Forelimb muscle (tissue), 1 donor: ENCODE measurements around the gene SHBG. TPM values are rescaled to one million over a fixed set of nuclear protein-coding genes. Genes with fewer than 3 reads are reported as not detected.

Source experiments
- DNase-seq: peaks from one replicate; pipeline ENCODE4 v3.0.0-alpha.2; 2013; ENCODE audit warnings: low read depth
- polyA plus RNA-seq: library from polyadenylated mRNA; unstranded; fragments of 120-200 nt; gene quantifications from one replicate; pipeline ENCODE4 v1.2.1, GENCODE V29; 2013; ENCODE audit not compliant: insufficient read length

SHBG gene
- polyA plus RNA-seq, 1 donor: 0.51 TPM

GRCh38 chr17:7646457-7646856, 16.5 kb downstream of the SHBG start:
- no peak for DNase-seq

- no peak for DNase-seq
These were observed 17.1 kb downstream of the SHBG start for GRCh38 chr17:7647018-7647417.

- DNase-seq: no peak
These were observed 20.7 kb downstream of the SHBG start, which contains the start of gene ATP1B2 for GRCh38 chr17:7650509-7651096. TSS of gene ATP1B2 (plus strand) at chr17:7650926. CDS start at chr17:7651519, 593 bp downstream.

GRCh38 chr17:7651097-7651664, 21.2 kb downstream of the SHBG start:
- DNase-seq: no peak

- DNase-seq: no peak
These were observed 21.9 kb downstream of the SHBG start for GRCh38 chr17:7651665-7652387.

- DNase-seq: no peak
These were observed 22.7 kb downstream of the SHBG start for GRCh38 chr17:7652388-7653356.

GRCh38 chr17:7654832-7655540, 25.1 kb downstream of the SHBG start:
- no peak for DNase-seq

GRCh38 chr17:7655541-7655840, 25.6 kb downstream of the SHBG start:
- DNase-seq: no peak

- no peak for DNase-seq
These were observed 27.1 kb downstream of the SHBG start for GRCh38 chr17:7656958-7657609.

- DNase-seq: no peak
These were observed 37.9 kb downstream of the SHBG start for GRCh38 chr17:7667656-7668406.

GRCh38 chr17:7668482-7668881, 38.5 kb downstream of the SHBG start:
- no peak for DNase-seq

GRCh38 chr17:7673239-7673638, 43.3 kb downstream of the SHBG start:
- no peak for DNase-seq

- no peak for DNase-seq
These were observed 45.0 kb downstream of the SHBG start for GRCh38 chr17:7674934-7675333.

- no peak for DNase-seq
These were observed 46.6 kb downstream of the SHBG start for GRCh38 chr17:7676533-7676932.

GRCh38 chr17:7677388-7678067, 47.6 kb downstream of the SHBG start:
- DNase-seq: no peak
